ENCODE measurements around the gene TESPA1. TPM values are rescaled to one million over a fixed set of nuclear protein-coding genes. Genes with fewer than 3 reads are reported as not detected.

TESPA1 gene, protein sequence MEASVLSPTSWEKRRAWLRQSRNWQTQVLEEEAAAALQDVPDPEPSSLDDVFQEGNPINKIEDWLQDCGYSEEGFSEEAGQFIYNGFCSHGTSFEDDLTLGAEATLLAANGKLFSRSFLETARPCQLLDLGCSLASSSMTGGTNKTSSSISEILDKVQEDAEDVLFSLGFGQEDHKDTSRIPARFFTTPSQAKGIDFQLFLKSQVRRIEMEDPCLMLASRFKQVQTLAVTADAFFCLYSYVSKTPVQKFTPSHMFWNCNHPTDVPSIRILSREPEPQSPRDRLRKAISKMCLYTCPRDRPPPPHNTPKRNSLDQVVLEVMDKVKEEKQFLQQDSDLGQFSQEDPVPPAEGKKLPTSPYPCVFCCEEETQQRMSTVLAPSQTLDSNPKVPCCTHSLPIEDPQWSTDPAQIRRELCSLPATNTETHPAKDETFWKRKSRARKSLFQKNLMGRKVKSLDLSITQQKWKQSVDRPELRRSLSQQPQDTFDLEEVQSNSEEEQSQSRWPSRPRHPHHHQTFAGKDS
- total RNA-seq (100 to 1,000 TPM; 269 to 287 TPM), polyA plus RNA-seq (100 to 1,000 TPM; 105 to 216 TPM)

DNA sequence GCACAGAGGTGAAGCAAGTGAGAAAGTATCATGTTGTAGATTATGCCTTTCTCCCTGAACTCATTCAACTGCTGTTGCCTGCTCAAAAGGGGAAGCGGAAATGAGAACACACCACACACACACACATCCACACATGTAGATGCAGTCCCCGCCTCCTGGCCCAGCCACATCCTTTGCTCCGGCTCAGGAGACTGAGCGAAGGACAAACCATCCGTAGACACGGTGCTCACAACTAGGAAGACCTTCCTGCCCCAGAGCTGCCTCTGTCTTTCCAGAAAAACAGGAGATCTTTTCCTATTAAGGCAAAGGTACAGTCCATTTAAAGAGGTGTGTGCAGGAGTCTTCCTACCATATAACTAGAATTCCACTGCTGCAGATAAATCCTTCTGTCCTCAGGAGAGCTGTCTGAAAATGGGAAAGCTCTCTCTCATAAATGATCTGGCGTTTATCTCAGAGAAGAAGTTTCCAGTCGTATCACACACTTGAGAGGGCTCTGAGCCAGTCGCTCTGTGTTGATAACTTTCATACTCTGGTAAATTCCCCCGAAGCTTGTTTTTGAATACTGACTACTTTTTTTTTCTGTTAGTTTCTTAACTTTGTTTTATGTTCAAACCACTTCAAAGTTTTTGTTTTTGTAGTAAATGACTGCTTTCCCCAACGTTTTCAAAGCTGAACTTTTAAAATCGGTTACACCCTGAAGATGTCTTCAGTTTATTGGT, at the start of gene TESPA1:
TESPA1 (minus strand) TSS at position 105 of the 719 bp plus-strand sequence. CDS start 10,200 bp downstream, outside the sequence.
- Mint-ChIP-seq H3K27me3 (no peaks in the 10 kb centered on the region), H3K4me3 (peak within 1 kb of the TSS; percentile 89 to 99 (median 95)), H3K4me1 (peaks cover 53 to 97% (median 64%) of the 10 kb centered on the region in 4 donors), H3K36me3 (peaks cover 40 to 50% of the 10 kb centered on the region in 2 donors), H3K9me3 (peaks cover 0 to 3% (median 0%) of the 10 kb centered on the region in 8 donors), H3K27ac (peak within 1 kb of the TSS; percentile 97 to 100 (median 98))
- Histone ChIP-seq H3K36me3 (ENCODE audit: insufficient read depth, low read length) (no peaks in the 10 kb centered on the region), H3K4me3 (ENCODE audit: low read length in 2 of 2) (peak within 1 kb of the TSS; percentile 66 to 86), H3K27ac (ENCODE audit: low read depth, low read length) (peak within 1 kb of the TSS; percentile 92), H3K9me3 (ENCODE audit: control insufficient read depth in 1 of 2, low read length in 2 of 2) (no peaks in the 10 kb centered on the region), H3K4me1 (ENCODE audit: insufficient read depth, low read length) (peaks cover 71% of the 10 kb centered on the region), H3K27me3 (ENCODE audit: insufficient read depth, low read length) (no peaks in the 10 kb centered on the region)
- intact Hi-C loops (cut with micrococcal nuclease) = loop anchor here (1.0 to 10.0 kb wide), 5 partner anchors 8 to 830 kb away; partner anchors contain the start of genes MUCL1, ORMDL2 and SARNP
- DNase-seq = peak; percentile 86 to 94 (median 90)
- ChIA-PET POLR2A (ENCODE audit: partially characterized antibody) (interaction anchor here (0.8 to 5.5 kb wide), 17 partner anchors 8 to 833 kb away, joined by 3 to 141 read pairs (median 6); partner anchors contain the start of genes CBX5 and ORMDL2), CTCF (ENCODE audit: partially characterized antibody) (interaction anchor here (1.9 to 6.0 kb wide), 7 partner anchors 10 to 236 kb away, joined by 9 to 74 read pairs (median 31); no protein-coding TSS in a partner anchor)

DNA sequence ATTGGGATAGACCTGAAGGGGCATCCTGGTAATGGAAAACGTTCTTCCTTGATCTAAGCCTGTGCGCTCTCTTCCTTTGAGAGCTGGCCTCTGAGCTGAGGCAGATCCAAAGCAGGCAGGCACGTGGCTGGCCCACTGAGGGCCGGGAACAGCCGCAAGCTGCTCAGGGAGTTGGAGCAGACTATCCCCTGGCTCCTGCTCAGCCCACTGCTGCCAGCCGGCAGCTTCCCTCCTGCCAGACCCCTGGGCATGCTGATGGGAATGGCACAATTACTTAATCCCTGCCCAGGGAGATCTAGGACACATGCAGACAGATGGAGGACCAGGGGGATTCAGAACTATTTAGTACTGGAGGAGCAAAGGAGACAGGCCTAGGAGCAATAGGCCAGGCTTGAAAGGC, 49.7 kb upstream of the TESPA1 start:
- Mint-ChIP-seq H3K4me3 (no peak overlapping the region), H3K27ac (no peak overlapping the region), H3K27me3 (peaks cover 0 to 3% of the 10 kb centered on the region in 2 donors), H3K36me3 (no peaks in the 10 kb centered on the region), H3K9me3 (peaks cover 0 to 2% (median 0%) of the 10 kb centered on the region in 8 donors), H3K4me1 (peaks cover 26 to 42% (median 30%) of the 10 kb centered on the region in 4 donors)
- Histone ChIP-seq H3K9me3 (ENCODE audit: control insufficient read depth in 1 of 2, low read length in 2 of 2) (no peaks in the 10 kb centered on the region), H3K27me3 (ENCODE audit: insufficient read depth, low read length) (no peaks in the 10 kb centered on the region), H3K36me3 (ENCODE audit: insufficient read depth, low read length) (no peaks in the 10 kb centered on the region), H3K27ac (ENCODE audit: low read depth, low read length) (no peak overlapping the region), H3K4me1 (ENCODE audit: insufficient read depth, low read length) (peaks cover 21% of the 10 kb centered on the region), H3K4me3 (ENCODE audit: low read length in 2 of 2) (no peak overlapping the region)
- intact Hi-C loops (cut with micrococcal nuclease) = no loop called here
- ChIA-PET CTCF (ENCODE audit: partially characterized antibody) (interaction anchor here (1.0 to 3.3 kb wide), 3 partner anchors 33 to 41 kb away, joined by 3 to 19 read pairs (median 9); no protein-coding TSS in a partner anchor), POLR2A (ENCODE audit: partially characterized antibody) (no interaction called here)
- no peak for DNase-seq

DNA sequence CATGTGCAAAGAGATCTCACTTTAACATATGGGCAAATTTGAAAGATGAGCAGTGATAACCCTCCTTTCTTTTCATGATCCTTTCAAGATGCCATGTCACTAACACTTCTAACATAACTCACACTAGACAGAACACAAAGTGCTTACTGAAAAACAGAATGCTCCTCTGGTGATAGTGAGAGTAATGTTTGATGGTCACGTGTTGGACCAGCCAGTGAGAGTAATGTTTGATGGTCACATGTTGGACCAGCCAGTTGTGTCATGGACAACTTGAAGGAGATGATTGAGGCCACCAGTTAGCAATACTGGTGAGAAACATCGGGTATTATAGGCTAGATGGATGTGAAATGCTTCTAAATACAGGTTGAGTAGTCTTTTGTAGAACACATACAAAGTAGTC, 40.9 kb upstream of the TESPA1 start:
- DNase-seq = no peak
- CTCF ChIA-PET (ENCODE audit: partially characterized antibody) = interaction anchor here (2.5 kb wide), 1 partner anchor 32 kb away, joined by 9 read pairs; no protein-coding TSS in a partner anchor
- Mint-ChIP-seq H3K4me3 (no peak overlapping the region), H3K4me1 (no peaks in the 10 kb centered on the region), H3K9me3 (peaks cover 0 to 2% (median 0%) of the 10 kb centered on the region in 8 donors), H3K36me3 (no peaks in the 10 kb centered on the region), H3K27me3 (peaks cover 20 to 27% of the 10 kb centered on the region in 2 donors), H3K27ac (no peak overlapping the region)
- Histone ChIP-seq H3K4me1 (ENCODE audit: insufficient read depth, low read length) (no peaks in the 10 kb centered on the region), H3K9me3 (ENCODE audit: control insufficient read depth in 1 of 2, low read length in 2 of 2) (no peaks in the 10 kb centered on the region), H3K27ac (ENCODE audit: low read depth, low read length) (no peak overlapping the region), H3K27me3 (ENCODE audit: insufficient read depth, low read length) (peaks cover 11% of the 10 kb centered on the region), H3K4me3 (ENCODE audit: low read length in 2 of 2) (no peak overlapping the region), H3K36me3 (ENCODE audit: insufficient read depth, low read length) (no peaks in the 10 kb centered on the region)
- intact Hi-C loops (cut with micrococcal nuclease) = no loop called here
- POLR2A ChIA-PET (ENCODE audit: partially characterized antibody) = no interaction called here

DNA sequence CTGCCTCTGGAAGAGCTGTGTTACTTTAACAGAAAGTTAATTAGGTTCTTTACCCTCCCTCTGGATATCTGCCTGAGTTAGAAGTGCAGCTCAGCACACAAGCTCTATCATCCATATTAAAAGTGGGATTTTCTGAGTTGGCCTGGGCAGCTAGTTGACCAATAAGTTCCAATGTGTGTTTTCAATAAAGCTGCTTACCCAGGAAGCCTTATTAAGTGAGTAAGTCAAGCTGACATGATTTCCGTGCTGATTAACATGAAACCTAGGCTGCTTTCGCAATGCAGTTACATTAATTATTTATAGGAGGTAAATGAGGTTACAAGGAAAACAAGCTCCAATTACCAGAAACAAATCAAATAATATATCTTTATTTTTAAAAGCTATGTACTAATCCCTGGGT, 40.0 kb upstream of the TESPA1 start:
- intact Hi-C loops (cut with micrococcal nuclease) = no loop called here
- ChIA-PET CTCF (ENCODE audit: partially characterized antibody) (interaction anchor here (1.0 to 2.5 kb wide), 2 partner anchors 31 to 43 kb away, joined by 3 to 9 read pairs; no protein-coding TSS in a partner anchor), POLR2A (ENCODE audit: partially characterized antibody) (no interaction called here)
- Histone ChIP-seq H3K27ac (ENCODE audit: low read depth, low read length) (no peak overlapping the region), H3K4me1 (ENCODE audit: insufficient read depth, low read length) (no peaks in the 10 kb centered on the region), H3K27me3 (ENCODE audit: insufficient read depth, low read length) (peaks cover 17% of the 10 kb centered on the region), H3K9me3 (ENCODE audit: control insufficient read depth in 1 of 2, low read length in 2 of 2) (no peaks in the 10 kb centered on the region), H3K36me3 (ENCODE audit: insufficient read depth, low read length) (no peaks in the 10 kb centered on the region), H3K4me3 (ENCODE audit: low read length in 2 of 2) (no peak overlapping the region)
- Mint-ChIP-seq H3K9me3 (peaks cover 0 to 4% (median 0%) of the 10 kb centered on the region in 8 donors), H3K36me3 (peaks cover 0 to 2% of the 10 kb centered on the region in 2 donors), H3K4me3 (no peak overlapping the region), H3K4me1 (peaks cover 0 to 7% (median 5%) of the 10 kb centered on the region in 4 donors), H3K27ac (no peak overlapping the region), H3K27me3 (peaks cover 27 to 30% of the 10 kb centered on the region in 2 donors)
- no peak for DNase-seq

DNA sequence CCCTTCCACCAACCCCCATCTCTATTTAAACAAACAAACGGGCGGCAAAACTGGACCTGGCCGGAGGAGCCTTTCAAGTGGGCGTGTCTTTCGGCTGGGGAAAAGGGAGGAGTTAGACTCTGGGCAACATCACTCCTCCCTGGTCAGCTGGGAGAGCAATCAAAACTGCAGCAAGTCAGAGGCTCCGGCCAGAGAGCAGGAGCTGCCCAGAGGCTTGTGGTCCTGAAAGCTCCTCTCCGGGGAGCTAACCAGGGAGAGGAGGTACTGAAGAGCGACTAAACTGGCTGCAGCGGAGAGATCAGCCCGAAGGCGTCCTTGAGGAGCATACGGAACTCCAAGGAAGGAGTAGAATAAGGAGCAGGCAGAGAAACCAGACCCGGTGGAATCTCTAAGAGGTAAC, 35.2 kb upstream of the TESPA1 start, which contains the start of gene NEUROD4:
NEUROD4 (plus strand) TSS at position 191 of the 400 bp plus-strand sequence. CDS start 6,466 bp downstream, outside the sequence.
- Mint-ChIP-seq H3K4me1 (peaks cover 0 to 7% (median 5%) of the 10 kb centered on the region in 4 donors), H3K4me3 (no peak within 1 kb of the TSS), H3K27ac (no peak within 1 kb of the TSS), H3K27me3 (peaks cover 25 to 39% of the 10 kb centered on the region in 2 donors), H3K36me3 (peaks cover 0 to 4% of the 10 kb centered on the region in 2 donors), H3K9me3 (peaks cover 0 to 4% (median 0%) of the 10 kb centered on the region in 8 donors)
- CTCF ChIA-PET (ENCODE audit: partially characterized antibody) = interaction anchor here (1.4 kb wide), 1 partner anchor 52 kb away, joined by 4 read pairs; no protein-coding TSS in a partner anchor
- no peaks in the 10 kb centered on the region for H3K36me3 ChIP-seq (ENCODE audit: insufficient read depth, low read length)
- H3K27me3 ChIP-seq (ENCODE audit: insufficient read depth, low read length) = peaks cover 21% of the 10 kb centered on the region
- intact Hi-C loops (cut with micrococcal nuclease) = no loop called here
- DNase-seq = peak in 3 of 5 donors; percentile 12 to 19 (median 14)
- H3K4me3 ChIP-seq (ENCODE audit: low read length in 2 of 2) = no peak within 1 kb of the TSS
- POLR2A ChIA-PET (ENCODE audit: partially characterized antibody) = no interaction called here
- no peaks in the 10 kb centered on the region for H3K4me1 ChIP-seq (ENCODE audit: insufficient read depth, low read length)
- no peak within 1 kb of the TSS for H3K27ac ChIP-seq (ENCODE audit: low read depth, low read length)
- no peaks in the 10 kb centered on the region for H3K9me3 ChIP-seq (ENCODE audit: control insufficient read depth in 1 of 2, low read length in 2 of 2)

DNA sequence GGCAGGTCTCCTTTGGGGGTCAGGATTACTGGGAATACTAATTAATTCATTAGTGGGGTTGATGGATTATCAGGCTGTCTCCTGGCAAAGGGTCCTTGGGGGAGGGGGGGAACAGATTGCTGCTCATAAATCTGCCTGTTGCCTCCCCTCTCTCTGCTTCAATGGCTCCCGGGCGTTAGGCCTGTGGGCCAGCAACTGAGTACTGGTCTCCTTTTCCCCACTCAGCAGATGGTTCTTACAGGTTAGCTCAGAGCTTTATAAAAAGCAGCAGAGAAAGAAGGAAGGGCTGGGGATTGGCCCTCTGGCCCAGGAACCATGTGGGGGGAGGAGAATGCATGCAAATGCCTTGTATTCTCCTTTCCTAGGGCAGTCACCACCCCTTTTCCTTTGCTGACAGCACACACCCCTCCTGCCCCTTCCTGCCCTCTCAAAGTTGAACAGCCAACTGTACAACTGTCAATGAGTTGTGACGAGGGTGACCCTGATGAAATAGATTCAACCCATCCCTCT, 32.9 kb upstream of the TESPA1 start:
- Mint-ChIP-seq H3K4me1 (peaks cover 0 to 7% (median 5%) of the 10 kb centered on the region in 4 donors), H3K4me3 (no peak overlapping the region), H3K27ac (no peak overlapping the region), H3K9me3 (peaks cover 2 to 18% (median 12%) of the 10 kb centered on the region in 8 donors), H3K36me3 (peaks cover 2 to 14% of the 10 kb centered on the region in 2 donors), H3K27me3 (peaks cover 19 to 31% of the 10 kb centered on the region in 2 donors)
- H3K4me1 ChIP-seq (ENCODE audit: insufficient read depth, low read length) = no peaks in the 10 kb centered on the region
- no peaks in the 10 kb centered on the region for H3K9me3 ChIP-seq (ENCODE audit: control insufficient read depth in 1 of 2, low read length in 2 of 2)
- intact Hi-C loops (cut with micrococcal nuclease) = no loop called here
- no peak overlapping the region for H3K27ac ChIP-seq (ENCODE audit: low read depth, low read length)
- ChIA-PET CTCF (ENCODE audit: partially characterized antibody) (no interaction called here), POLR2A (ENCODE audit: partially characterized antibody) (no interaction called here)
- H3K4me3 ChIP-seq (ENCODE audit: low read length in 2 of 2) = no peak overlapping the region
- DNase-seq = no peak
- no peaks in the 10 kb centered on the region for H3K36me3 ChIP-seq (ENCODE audit: insufficient read depth, low read length)
- H3K27me3 ChIP-seq (ENCODE audit: insufficient read depth, low read length) = peaks cover 21% of the 10 kb centered on the region
